OCI-LY7 (cell line): ENCODE measurements around the gene CTSA. TPM values are rescaled to one million over a fixed set of nuclear protein-coding genes. Genes with fewer than 3 reads are reported as not detected.

Experiments
- BruUV-seq: library from RNA; stranded (reverse); fragments of 400-500 nt; replicated peaks from 2 replicates; lab custom pipeline; 2021; lab: Mats Ljungman, UMichigan
- CTCF ChIA-PET: fragments of 300-600 bp; sonication (Branson Sonifier 250); formaldehyde crosslinking; loops from one replicate; lab custom pipeline; 2022; ENCODE audit warnings: antibody characterized with exemption; ENCODE audit not compliant: unreplicated experiment; lab: Charles Lee
- POLR2A ChIA-PET: fragments of 300-600 bp; sonication (Branson Sonifier 250); formaldehyde crosslinking; loops from one replicate; lab custom pipeline; 2022; ENCODE audit warnings: antibody characterized with exemption; lab: Charles Lee
- DNase-seq: peaks from one replicate; pipeline ENCODE4 v3.0.0-alpha.2; 2015; ENCODE audit warnings: low spot score
- H2AFZ ChIP-seq: fragments of 200-600 bp; sonication (generic), shearing (Covaris generic); 2 replicates; pipeline ENCODE4 v1.6.1; 2014; ENCODE audit warnings: mild to moderate bottlenecking, antibody characterized with exemption, low read length, moderate library complexity
- H3K27ac ChIP-seq: fragments of 200-600 bp; sonication (generic); 2 replicates; pipeline ENCODE4 v1.5.1; 2014; ENCODE audit warnings: mixed run types, low read depth, mild to moderate bottlenecking, moderate library complexity, low read length, inconsistent platforms; ENCODE audit not compliant: poor library complexity, severe bottlenecking
- H3K36me3 ChIP-seq: fragments of 200-600 bp; sonication (generic); 2 replicates; pipeline ENCODE4 v1.6.1; 2014; ENCODE audit warnings: mild to moderate bottlenecking, antibody characterized with exemption, low read length, moderate library complexity, mixed read lengths; ENCODE audit not compliant: insufficient read depth
- H3K4me1 ChIP-seq: fragments of 200-600 bp; sonication (generic); 2 replicates; pipeline ENCODE4 v1.5.1; 2014; ENCODE audit warnings: mild to moderate bottlenecking, low read length; ENCODE audit not compliant: insufficient read depth, poor library complexity, severe bottlenecking
- H3K4me2 ChIP-seq: fragments of 200-600 bp; sonication (generic); 2 replicates; pipeline ENCODE4 v1.6.1; 2014; ENCODE audit warnings: mild to moderate bottlenecking, low read length
- H3K4me3 ChIP-seq: fragments of 200-600 bp; sonication (generic); 2 replicates; pipeline ENCODE4 v1.5.1; 2014; ENCODE audit warnings: mild to moderate bottlenecking, low read depth, low read length; ENCODE audit not compliant: poor library complexity, severe bottlenecking
- H3K79me2 ChIP-seq: fragments of 200-600 bp; sonication (generic); 2 replicates; pipeline ENCODE4 v1.6.1; 2016; ENCODE audit warnings: low read depth, mild to moderate bottlenecking, low read length, moderate library complexity, mixed read lengths; ENCODE audit not compliant: insufficient read depth
- H3K9me2 ChIP-seq: fragments of 200-600 bp; sonication (generic); 2 replicates; pipeline ENCODE4 v1.6.1; 2016; ENCODE audit warnings: mild to moderate bottlenecking, low read length, mixed read lengths; ENCODE audit not compliant: insufficient read depth
- H3K9me3 ChIP-seq: fragments of 200-600 bp; sonication (generic); 2 replicates; pipeline ENCODE4 v1.6.1; 2014; ENCODE audit warnings: mild to moderate bottlenecking, mixed run types, low read length, mixed read lengths
- H4K20me1 ChIP-seq: fragments of 200-600 bp; sonication (generic); 2 replicates; pipeline ENCODE4 v1.6.1; 2014; ENCODE audit warnings: mild to moderate bottlenecking, antibody characterized with exemption, low read length, moderate library complexity, mixed read lengths; ENCODE audit not compliant: insufficient read depth
- EZH2phosphoT487 ChIP-seq: fragments of 200-600 bp; sonication (generic); IDR thresholded peaks from 2 replicates; pipeline ENCODE4 v1.6.1; 2018; ENCODE audit warnings: low read depth, borderline replicate concordance, mild to moderate bottlenecking, mixed run types, antibody characterized with exemption, low read length, moderate library complexity, mixed read lengths
- intact Hi-C: fragments of 100-400 bp; cut with micrococcal nuclease; formaldehyde crosslinking; loops from one replicate; pipeline ENCODE4 v1.10.0; 2022; ENCODE audit not compliant: unreplicated experiment
- total RNA-seq, 2 experiments: library from RNA; depleted of rRNA in 1 of 2; stranded (reverse); fragments of >200 nt in 1 of 2; shearing (Covaris generic) in 1 of 2; gene quantifications; 2 replicates each; pipeline ENCODE4 v1.2.3, GENCODE V29; 2014 to 2022
- TF ChIP-seq, protein P1 (sequence below): fragments of 200-600 bp; sonication (generic); conservative IDR thresholded peaks from 2 replicates; pipeline ENCODE4 v1.5.1; 2014; ENCODE audit warnings: mild to moderate bottlenecking, antibody characterized with exemption, low read length, moderate library complexity, mixed read lengths

The CTSA gene
- total RNA-seq, 2 experiments from 2014 or later, result 27.1 to 36.4 TPM

DNA sequence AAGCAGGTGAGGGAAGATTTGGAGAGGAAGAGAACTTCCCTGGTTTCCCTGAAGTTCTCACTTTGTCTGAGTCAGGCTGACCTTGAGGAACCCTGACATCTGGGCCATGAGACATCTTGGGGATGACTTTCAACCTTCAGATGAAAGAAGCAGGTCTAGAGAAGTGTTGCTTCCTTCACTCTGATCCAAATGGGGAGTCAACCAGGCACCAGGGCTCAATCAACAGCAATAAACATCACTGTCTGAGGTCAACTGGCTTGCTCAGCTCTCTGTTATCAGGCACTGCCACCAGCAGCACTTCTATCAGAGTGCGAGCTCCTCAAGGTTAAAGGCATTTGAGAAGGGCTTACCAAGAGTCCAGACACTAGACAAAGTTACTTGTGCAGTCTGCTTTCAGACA, 40.2 kb upstream of the CTSA start:
- H2AFZ ChIP-seq, result no peak overlapping the region
- peaks cover 3% of the 10 kb centered on the region for H3K4me1 ChIP-seq
- POLR2A ChIA-PET, result interaction anchor here (0.6 to 1.3 kb wide), 4 partner anchors 15 to 122 kb away, joined by 3 read pairs; partner anchors contain the start of gene ZNF335
- H3K4me2 ChIP-seq, result no peak overlapping the region
- H3K4me3 ChIP-seq, result no peak overlapping the region
- CTCF ChIA-PET, result no interaction called here
- no peaks in the 10 kb centered on the region for H3K9me2 ChIP-seq
- BruUV-seq, result no TSS peak
- no peaks in the 10 kb centered on the region for H4K20me1 ChIP-seq
- DNase-seq, result no peak
- no peak overlapping the region for H3K27ac ChIP-seq
- H3K36me3 ChIP-seq, result peaks cover 6% of the 10 kb centered on the region; the same call in 1 of the 2 replicates
- intact Hi-C loops, result no loop called here
- peaks cover 4% of the 10 kb centered on the region; the same call in 1 of the 2 replicates for H3K79me2 ChIP-seq
- TF ChIP-seq, protein P1, sequence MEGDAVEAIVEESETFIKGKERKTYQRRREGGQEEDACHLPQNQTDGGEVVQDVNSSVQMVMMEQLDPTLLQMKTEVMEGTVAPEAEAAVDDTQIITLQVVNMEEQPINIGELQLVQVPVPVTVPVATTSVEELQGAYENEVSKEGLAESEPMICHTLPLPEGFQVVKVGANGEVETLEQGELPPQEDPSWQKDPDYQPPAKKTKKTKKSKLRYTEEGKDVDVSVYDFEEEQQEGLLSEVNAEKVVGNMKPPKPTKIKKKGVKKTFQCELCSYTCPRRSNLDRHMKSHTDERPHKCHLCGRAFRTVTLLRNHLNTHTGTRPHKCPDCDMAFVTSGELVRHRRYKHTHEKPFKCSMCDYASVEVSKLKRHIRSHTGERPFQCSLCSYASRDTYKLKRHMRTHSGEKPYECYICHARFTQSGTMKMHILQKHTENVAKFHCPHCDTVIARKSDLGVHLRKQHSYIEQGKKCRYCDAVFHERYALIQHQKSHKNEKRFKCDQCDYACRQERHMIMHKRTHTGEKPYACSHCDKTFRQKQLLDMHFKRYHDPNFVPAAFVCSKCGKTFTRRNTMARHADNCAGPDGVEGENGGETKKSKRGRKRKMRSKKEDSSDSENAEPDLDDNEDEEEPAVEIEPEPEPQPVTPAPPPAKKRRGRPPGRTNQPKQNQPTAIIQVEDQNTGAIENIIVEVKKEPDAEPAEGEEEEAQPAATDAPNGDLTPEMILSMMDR, result no peak
- TF ChIP-seq EZH2phosphoT487, result no peak
- H3K9me3 ChIP-seq, result no peaks in the 10 kb centered on the region

GRCh38 chr20:45851501-45851900, 39.6 kb upstream of the CTSA start:
- Histone ChIP-seq H3K9me3 (no peaks in the 10 kb centered on the region), H4K20me1 (no peaks in the 10 kb centered on the region), H3K79me2 (peaks cover 10% of the 10 kb centered on the region; the same call in 1 of the 2 replicates), H3K9me2 (no peaks in the 10 kb centered on the region), H3K4me2 (no peak overlapping the region), H3K4me3 (no peak overlapping the region), H2AFZ (no peak overlapping the region), H3K4me1 (peaks cover 8% of the 10 kb centered on the region), H3K27ac (no peak overlapping the region), H3K36me3 (peaks cover under 1% of the 10 kb centered on the region; the same call in 1 of the 2 replicates)
- BruUV-seq, result no TSS peak
- CTCF ChIA-PET, result no interaction called here
- intact Hi-C loops, result no loop called here
- POLR2A ChIA-PET, result interaction anchor here (0.6 to 1.7 kb wide), 4 partner anchors 9 to 121 kb away, joined by 3 to 11 read pairs (median 3); partner anchors contain the start of gene ZNF335
- no peak for TF ChIP-seq EZH2phosphoT487
- TF ChIP-seq, protein P1, result no peak
- no peak for DNase-seq

- POLR2A ChIA-PET, result interaction anchor here (0.8 to 1.7 kb wide), 4 partner anchors 10 to 120 kb away, joined by 3 to 11 read pairs (median 4); partner anchors contain the start of gene ZNF335
- no peak overlapping the region for H3K27ac ChIP-seq
- H4K20me1 ChIP-seq, result no peaks in the 10 kb centered on the region
- no peak for DNase-seq
- H3K4me3 ChIP-seq, result no peak overlapping the region
- TF ChIP-seq EZH2phosphoT487, result no peak
- TF ChIP-seq, protein P1, result no peak
- H3K4me2 ChIP-seq, result no peak overlapping the region
- peaks cover 9% of the 10 kb centered on the region for H3K4me1 ChIP-seq
- CTCF ChIA-PET, result no interaction called here
- intact Hi-C loops, result no loop called here
- no TSS peak for BruUV-seq
- H3K9me2 ChIP-seq, result no peaks in the 10 kb centered on the region
- H3K79me2 ChIP-seq, result peaks cover 14% of the 10 kb centered on the region; the same call in 1 of the 2 replicates
- no peak overlapping the region for H2AFZ ChIP-seq
- no peaks in the 10 kb centered on the region for H3K36me3 ChIP-seq
- H3K9me3 ChIP-seq, result no peaks in the 10 kb centered on the region
These were observed 38.8 kb upstream of the CTSA start for GRCh38 chr20:45852326-45852725.
